Measurements from ENCODE around the gene XPO6. TPM values are rescaled to one million over a fixed set of nuclear protein-coding genes. Genes with fewer than 3 reads are reported as not detected.

Gene XPO6
- total RNA-seq, 2 donors from 2014 or later = 89.5 to 94.4 TPM

GRCh38 chr16:28208824-28209223 lies 2.9 kb downstream of the XPO6 start:
- no peak for ATAC-seq (ENCODE audit: insufficient number of reproducible peaks, low FRiP score, low read depth)
- no peak overlapping the region for H3K27ac ChIP-seq
- H3K27me3 ChIP-seq (replicated peaks; ENCODE audit: insufficient read depth) = no peaks in the 10 kb centered on the region
- no peak for TF ChIP-seq CTCF (IDR thresholded peaks at IDR 0.05)
- no peaks in the 10 kb centered on the region for H3K9me3 ChIP-seq
- H3K4me1 ChIP-seq (ENCODE audit: control insufficient read depth in 1 of 2, low read depth in 2 of 2) = peaks cover 19 to 23% of the 10 kb centered on the region in 2 donors
- no peak overlapping the region for H3K4me3 ChIP-seq
- peaks cover 4% of the 10 kb centered on the region for H3K36me3 ChIP-seq
- no peak for DNase-seq (ENCODE audit: low spot score)

- Histone ChIP-seq H3K9me3 (no peaks in the 10 kb centered on the region), H3K4me3 (no peak overlapping the region), H3K27me3 (replicated peaks; ENCODE audit: insufficient read depth) (no peaks in the 10 kb centered on the region), H3K36me3 (peaks cover 4% of the 10 kb centered on the region), H3K27ac (no peak overlapping the region), H3K4me1 (ENCODE audit: control insufficient read depth in 1 of 2, low read depth in 2 of 2) (peaks cover 19 to 23% of the 10 kb centered on the region in 2 donors)
- ATAC-seq (ENCODE audit: insufficient number of reproducible peaks, low FRiP score, low read depth) (no peak), DNase-seq (ENCODE audit: low spot score) (no peak)
- no peak for TF ChIP-seq CTCF (IDR thresholded peaks at IDR 0.05)
Observed at GRCh38 chr16:28208131-28208530, 3.6 kb downstream of the XPO6 start.

GRCh38 chr16:28207399-28207798 lies 4.4 kb downstream of the XPO6 start:
- Histone ChIP-seq H3K4me3 (no peak overlapping the region), H3K9me3 (no peaks in the 10 kb centered on the region), H3K27ac (no peak overlapping the region), H3K36me3 (peaks cover 4% of the 10 kb centered on the region), H3K27me3 (replicated peaks; ENCODE audit: insufficient read depth) (no peaks in the 10 kb centered on the region), H3K4me1 (ENCODE audit: control insufficient read depth in 1 of 2, low read depth in 2 of 2) (peaks cover 13 to 16% of the 10 kb centered on the region in 2 donors)
- no peak for TF ChIP-seq CTCF (IDR thresholded peaks at IDR 0.05)
- ATAC-seq (ENCODE audit: insufficient number of reproducible peaks, low FRiP score, low read depth) (no peak), DNase-seq (ENCODE audit: low spot score) (no peak)

DNA sequence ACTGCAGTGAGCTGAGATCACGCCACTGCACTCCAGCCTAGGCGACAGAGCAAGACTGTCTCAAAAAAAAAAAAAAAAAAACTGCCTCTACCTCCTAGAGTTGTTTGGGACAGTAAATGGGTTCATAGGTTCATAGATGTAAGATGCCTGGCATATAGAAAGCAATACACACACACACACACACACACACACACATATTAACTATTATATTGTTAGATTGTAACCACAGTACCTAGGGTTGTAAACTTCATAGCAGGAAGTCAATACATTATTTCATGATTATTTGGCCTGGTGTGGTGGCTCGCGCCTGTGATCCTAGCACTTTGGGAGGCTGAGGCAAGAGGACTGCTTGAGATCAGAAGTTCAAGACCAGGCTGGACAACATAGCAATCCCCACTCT lies 5.8 kb downstream of the XPO6 start:
- H3K36me3 ChIP-seq = peaks cover 7% of the 10 kb centered on the region
- no peak for DNase-seq (ENCODE audit: low spot score)
- H3K27ac ChIP-seq = no peak overlapping the region
- H3K27me3 ChIP-seq (replicated peaks; ENCODE audit: insufficient read depth) = no peaks in the 10 kb centered on the region
- H3K4me1 ChIP-seq (ENCODE audit: control insufficient read depth in 1 of 2, low read depth in 2 of 2) = peaks cover 12 to 14% of the 10 kb centered on the region in 2 donors
- H3K9me3 ChIP-seq = no peaks in the 10 kb centered on the region
- no peak for TF ChIP-seq CTCF (IDR thresholded peaks at IDR 0.05)
- no peak overlapping the region for H3K4me3 ChIP-seq
- no peak for ATAC-seq (ENCODE audit: insufficient number of reproducible peaks, low FRiP score, low read depth)

GRCh38 chr16:28205117-28205899 lies 6.5 kb downstream of the XPO6 start:
- H3K27ac ChIP-seq = no peak overlapping the region
- H3K27me3 ChIP-seq (replicated peaks; ENCODE audit: insufficient read depth) = no peaks in the 10 kb centered on the region
- ATAC-seq (ENCODE audit: insufficient number of reproducible peaks, low FRiP score, low read depth) = no peak
- H3K4me1 ChIP-seq (ENCODE audit: control insufficient read depth in 1 of 2, low read depth in 2 of 2) = peaks cover 7 to 11% of the 10 kb centered on the region in 2 donors
- no peaks in the 10 kb centered on the region for H3K9me3 ChIP-seq
- no peak for DNase-seq (ENCODE audit: low spot score)
- H3K36me3 ChIP-seq = peaks cover 7% of the 10 kb centered on the region
- H3K4me3 ChIP-seq = no peak overlapping the region
- TF ChIP-seq CTCF (IDR thresholded peaks at IDR 0.05) = no peak

Data from thoracic aorta (tissue), 2 donors.